GM12878 (cell line): ENCODE measurements around the gene METTL8. TPM values are rescaled to one million over a fixed set of nuclear protein-coding genes. Genes with fewer than 3 reads are reported as not detected.

Source experiments
- ATAC-seq: fragments of 200-7000 bp; cut with Tn5 transposase; 3 replicates; pipeline ENCODE4 v1.9.1; 2020; ENCODE audit warnings: mild to moderate bottlenecking, moderate library complexity
- BruUV-seq: library from RNA; stranded (reverse); fragments of 400-500 nt; replicated peaks from 2 replicates; lab custom pipeline; 2021; lab: Mats Ljungman, UMichigan
- CTCF ChIA-PET: fragments of 300-600 bp; sonication (Branson Sonifier 250); formaldehyde crosslinking; extraction: SDS; loops from one replicate; lab custom pipeline; 2021; ENCODE audit warnings: inconsistent platforms; lab: Yijun Ruan, JAX
- POLR2A ChIA-PET: fragments of 350-600 bp; formaldehyde crosslinking; extraction: SDS; loops from one replicate; lab custom pipeline; 2021; ENCODE audit warnings: inconsistent platforms; lab: Charles Lee
- RAD21 ChIA-PET: fragments of 300-600 bp; sonication (Branson Sonifier 250); formaldehyde crosslinking; loops from one replicate; lab custom pipeline; 2023; ENCODE audit warnings: antibody characterized with exemption; ENCODE audit not compliant: unreplicated experiment; lab: Charles Lee
- SMC1A ChIA-PET: fragments of 300-600 bp; sonication (Branson Sonifier 250); formaldehyde crosslinking; loops from one replicate; lab custom pipeline; 2023; ENCODE audit not compliant: unreplicated experiment, uncharacterized antibody; lab: Charles Lee
- DNase-seq: peaks from one replicate; pipeline ENCODE4 v3.0.0-alpha.2; 2011; ENCODE audit warnings: low read depth, low spot score
- FAIRE-seq: peaks from 3 replicates; lab custom pipeline; 2011; peaks lifted over from hg19 to GRCh38; lab: Jason Lieb, UNC
- H2AFZ ChIP-seq: 2 replicates; pipeline ENCODE4 v1.6.0; 2011; ENCODE audit warnings: low read depth, low read length, control low read depth; ENCODE audit not compliant: control insufficient read depth
- H3K27ac ChIP-seq: 2 replicates; pipeline ENCODE4 v1.5.1; 2011; ENCODE audit warnings: control low read depth; ENCODE audit not compliant: control insufficient read depth, insufficient read depth
- H3K27me3 ChIP-seq, 2 experiments: replicated peaks in 1 of 2; 2 replicates each; pipeline versions ENCODE4 v1.6.0 to v1.6.1; 2011; ENCODE audit warnings: low read length in 1 of 2; ENCODE audit not compliant: control insufficient read depth in 2 of 2, insufficient read depth in 2 of 2
- H3K36me3 ChIP-seq, 2 experiments: 2 replicates each; pipeline ENCODE4 v1.5.1; 2011; ENCODE audit warnings: low read length in 1 of 2; ENCODE audit not compliant: control insufficient read depth in 2 of 2, insufficient read depth in 2 of 2
- H3K4me1 ChIP-seq: 2 replicates; pipeline ENCODE4 v1.6.1; 2011; ENCODE audit warnings: mild to moderate bottlenecking, low read length, moderate library complexity, mixed read lengths; ENCODE audit not compliant: control insufficient read depth, insufficient read depth
- H3K4me2 ChIP-seq: 2 replicates; pipeline ENCODE4 v1.6.0; 2011; ENCODE audit warnings: control low read depth; ENCODE audit not compliant: control insufficient read depth, insufficient read depth
- H3K4me3 ChIP-seq: fragments of 200-600 bp; sonication (generic); 2 replicates; pipeline ENCODE4 v1.5.1; 2016
- H3K79me2 ChIP-seq: 2 replicates; pipeline ENCODE4 v1.6.0; 2011; ENCODE audit warnings: low read length; ENCODE audit not compliant: control insufficient read depth, insufficient read depth
- H3K9ac ChIP-seq: 2 replicates; pipeline ENCODE4 v1.8.0; 2011; ENCODE audit warnings: low read length, control low read depth, mixed read lengths; ENCODE audit not compliant: control insufficient read depth, insufficient read depth
- H3K9me3 ChIP-seq: replicated peaks from 3 replicates; pipeline ENCODE4 v1.5.1; 2011; ENCODE audit warnings: mild to moderate bottlenecking, low read length; ENCODE audit not compliant: control insufficient read depth, insufficient read depth
- H4K20me1 ChIP-seq: 2 replicates; pipeline ENCODE4 v1.6.0; 2011; ENCODE audit not compliant: control insufficient read depth, insufficient read depth
- BHLHE40 ChIP-seq, 2 experiments: fragments of 450-650 bp in 1 of 2; IDR thresholded peaks; 2 replicates each; pipeline ENCODE4 v1.6.1; 2011 to 2017; ENCODE audit warnings: low read depth in 2 of 2, borderline replicate concordance in 1 of 2, improper control_type of control experiment in 1 of 2, low read length in 1 of 2, mild to moderate bottlenecking in 1 of 2
- BRCA1 ChIP-seq: IDR thresholded peaks from 2 replicates; pipeline ENCODE4 v1.6.1; 2011; ENCODE audit warnings: low read depth, low read length, improper control_type of control experiment
- CBX5 ChIP-seq: sonication (generic); IDR thresholded peaks from 2 replicates; pipeline ENCODE4 v1.6.1; 2016; ENCODE audit warnings: low read depth, moderate library complexity, mild to moderate bottlenecking, inconsistent platforms
- FOXK2 ChIP-seq: fragments of 450-650 bp; IDR thresholded peaks from 2 replicates; pipeline ENCODE4 v1.6.1; 2017; ENCODE audit warnings: mild to moderate bottlenecking, moderate library complexity
- HDGF ChIP-seq: fragments of 450-650 bp; IDR thresholded peaks from 2 replicates; pipeline ENCODE4 v1.6.1; 2016; ENCODE audit warnings: antibody characterized with exemption
- MYC ChIP-seq: IDR thresholded peaks from 2 replicates; pipeline ENCODE4 v1.6.1; 2011; ENCODE audit warnings: mild to moderate bottlenecking, low read length, moderate library complexity, inconsistent platforms; ENCODE audit not compliant: insufficient read depth, insufficient replicate concordance, insufficient read length, severe bottlenecking
- YBX1 ChIP-seq: fragments of 450-650 bp; IDR thresholded peaks from 2 replicates; pipeline ENCODE4 v1.6.1; 2016; ENCODE audit warnings: antibody characterized with exemption
- YY1 ChIP-seq: IDR thresholded peaks from 2 replicates; pipeline ENCODE4 v1.6.1; 2011; ENCODE audit warnings: low read depth, mild to moderate bottlenecking, low read length
- WGBS: methylation state at CpG from one replicate; pipeline ENCODE4 v1.1.6; 2016; ENCODE audit warnings: low lambda C conversion rate; ENCODE audit not compliant: insufficient replicate concordance, insufficient coverage; ENCODE audit errors: missing lambda C conversion rate; 5-methylcytosine and 5-hydroxymethylcytosine counted together
- in situ Hi-C: fragments of 300-500 bp; cut with MboI; formaldehyde crosslinking; loops from 9 replicates; pipeline ENCODE4 v1.14.3; 2018; ENCODE audit warnings: mixed read lengths
- intact Hi-C: fragments of 100-400 bp; cut with micrococcal nuclease; formaldehyde crosslinking; loops from one replicate; pipeline ENCODE4 v1.14.2; 2022; ENCODE audit not compliant: unreplicated experiment
- polyA plus RNA-seq, 11 experiments: library from polyadenylated mRNA; depleted of rRNA in 4 of 11; unstranded in 6 of 11; stranded (reverse) in 5 of 11; fragments of >200 nt; fragmentation: Nextera tagmentation in 4 of 11; fragmentation: Illumina TruSeq in 1 of 11; extraction: Ambion mirVana in 4 of 11; extraction: Trizol in 1 of 11; gene quantifications; 1 replicate in 1 of 11; 2 replicates in 10 of 11; pipeline versions ENCODE4 v1.2.1 to v1.2.3, GENCODE V29; 2011 to 2016; ENCODE audit warnings: inconsistent platforms in 2 of 11, missing spikeins in 2 of 11, low read depth in 1 of 11
- total RNA-seq, 4 experiments: library from RNA; depleted of rRNA in 3 of 4; stranded (reverse); fragments of >200 nt in 3 of 4; fragmentation: Illumina TruSeq in 1 of 4; extraction: Trizol in 1 of 4; gene quantifications; 2 replicates each; pipeline versions ENCODE4 v1.2.1 to v1.2.3, GENCODE V29; 2013 to 2021
- TF ChIP-seq, protein P1 (sequence below): fragments of 450-650 bp; IDR thresholded peaks from 2 replicates; pipeline ENCODE4 v1.6.1; 2017; ENCODE audit warnings: borderline replicate concordance
- TF ChIP-seq, protein P2 (sequence below): fragments of 150-350 bp; IDR thresholded peaks from 2 replicates; pipeline ENCODE4 v1.6.1; 2014; ENCODE audit warnings: mild to moderate bottlenecking, low read depth, low read length
- TF ChIP-seq, protein P3 (sequence below): IDR thresholded peaks from 2 replicates; pipeline ENCODE4 v1.6.1; 2012; ENCODE audit warnings: low read length, inconsistent platforms

Gene METTL8
- total and polyA plus RNA-seq, 10 of the 15 experiments (the other 5 are each of a cell fraction or from before 2014, with no cell fraction given) = 30.8 to 96.3 (median 51.5) TPM

DNA sequence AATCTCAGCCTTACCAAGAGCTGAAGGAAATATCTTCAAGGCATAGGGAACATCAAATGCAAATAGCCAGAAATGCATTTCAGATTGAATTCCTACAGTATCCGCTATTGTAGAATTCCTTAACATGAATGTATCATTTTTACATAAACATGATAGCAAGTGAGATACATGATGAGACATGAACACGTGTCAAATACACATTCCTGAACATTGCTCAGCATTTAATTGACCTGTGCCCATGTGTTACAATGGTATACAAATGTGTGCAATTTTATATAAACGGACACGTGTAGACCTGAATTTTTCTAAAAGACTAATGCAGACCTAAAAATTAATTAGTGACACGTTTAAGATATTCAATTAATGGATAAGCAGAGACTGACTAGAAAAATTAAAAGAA is 140.1 kb downstream of the METTL8 start:
- no peak overlapping the region for H3K27ac ChIP-seq
- no peaks in the 10 kb centered on the region for H3K27me3 ChIP-seq
- no peaks in the 10 kb centered on the region for H3K4me1 ChIP-seq
- WGBS = 74% methylated on average over 5 of the region's 5 CpGs
- H3K9me3 ChIP-seq = no peaks in the 10 kb centered on the region
- H3K4me3 ChIP-seq = no peak overlapping the region
- no peaks in the 10 kb centered on the region for H3K79me2 ChIP-seq
- SMC1A ChIA-PET = no interaction called here
- no peak for ATAC-seq
- in situ Hi-C loops = no loop called here
- POLR2A ChIA-PET = interaction anchor here (0.6 kb wide), 2 partner anchors 12 to 394 kb away, joined by 4 read pairs; partner anchors contain the start of gene DYNC1I2
- no peak for DNase-seq
- TF ChIP-seq YBX1 = no peak
- TF ChIP-seq YY1 = no peak
- TF ChIP-seq FOXK2 = no peak
- no peak for TF ChIP-seq BHLHE40 (IDR thresholded peaks at IDR 0.05; ENCODE audit: borderline replicate concordance in 1 of 2, low read depth in 2 of 2, low read length in 1 of 2)
- TF ChIP-seq, protein P1, sequence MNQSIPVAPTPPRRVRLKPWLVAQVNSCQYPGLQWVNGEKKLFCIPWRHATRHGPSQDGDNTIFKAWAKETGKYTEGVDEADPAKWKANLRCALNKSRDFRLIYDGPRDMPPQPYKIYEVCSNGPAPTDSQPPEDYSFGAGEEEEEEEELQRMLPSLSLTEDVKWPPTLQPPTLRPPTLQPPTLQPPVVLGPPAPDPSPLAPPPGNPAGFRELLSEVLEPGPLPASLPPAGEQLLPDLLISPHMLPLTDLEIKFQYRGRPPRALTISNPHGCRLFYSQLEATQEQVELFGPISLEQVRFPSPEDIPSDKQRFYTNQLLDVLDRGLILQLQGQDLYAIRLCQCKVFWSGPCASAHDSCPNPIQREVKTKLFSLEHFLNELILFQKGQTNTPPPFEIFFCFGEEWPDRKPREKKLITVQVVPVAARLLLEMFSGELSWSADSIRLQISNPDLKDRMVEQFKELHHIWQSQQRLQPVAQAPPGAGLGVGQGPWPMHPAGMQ = no peak
- TF ChIP-seq CBX5 = no peak
- no peak for TF ChIP-seq MYC
- TF ChIP-seq, protein P2, sequence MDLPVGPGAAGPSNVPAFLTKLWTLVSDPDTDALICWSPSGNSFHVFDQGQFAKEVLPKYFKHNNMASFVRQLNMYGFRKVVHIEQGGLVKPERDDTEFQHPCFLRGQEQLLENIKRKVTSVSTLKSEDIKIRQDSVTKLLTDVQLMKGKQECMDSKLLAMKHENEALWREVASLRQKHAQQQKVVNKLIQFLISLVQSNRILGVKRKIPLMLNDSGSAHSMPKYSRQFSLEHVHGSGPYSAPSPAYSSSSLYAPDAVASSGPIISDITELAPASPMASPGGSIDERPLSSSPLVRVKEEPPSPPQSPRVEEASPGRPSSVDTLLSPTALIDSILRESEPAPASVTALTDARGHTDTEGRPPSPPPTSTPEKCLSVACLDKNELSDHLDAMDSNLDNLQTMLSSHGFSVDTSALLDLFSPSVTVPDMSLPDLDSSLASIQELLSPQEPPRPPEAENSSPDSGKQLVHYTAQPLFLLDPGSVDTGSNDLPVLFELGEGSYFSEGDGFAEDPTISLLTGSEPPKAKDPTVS = no peak
- no peak for TF ChIP-seq HDGF
- TF ChIP-seq BRCA1 = no peak
- TF ChIP-seq, protein P3, sequence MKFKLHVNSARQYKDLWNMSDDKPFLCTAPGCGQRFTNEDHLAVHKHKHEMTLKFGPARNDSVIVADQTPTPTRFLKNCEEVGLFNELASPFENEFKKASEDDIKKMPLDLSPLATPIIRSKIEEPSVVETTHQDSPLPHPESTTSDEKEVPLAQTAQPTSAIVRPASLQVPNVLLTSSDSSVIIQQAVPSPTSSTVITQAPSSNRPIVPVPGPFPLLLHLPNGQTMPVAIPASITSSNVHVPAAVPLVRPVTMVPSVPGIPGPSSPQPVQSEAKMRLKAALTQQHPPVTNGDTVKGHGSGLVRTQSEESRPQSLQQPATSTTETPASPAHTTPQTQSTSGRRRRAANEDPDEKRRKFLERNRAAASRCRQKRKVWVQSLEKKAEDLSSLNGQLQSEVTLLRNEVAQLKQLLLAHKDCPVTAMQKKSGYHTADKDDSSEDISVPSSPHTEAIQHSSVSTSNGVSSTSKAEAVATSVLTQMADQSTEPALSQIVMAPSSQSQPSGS = no peak
- BruUV-seq = no TSS peak
- no peaks in the 10 kb centered on the region for H4K20me1 ChIP-seq
- H2AFZ ChIP-seq = no peak overlapping the region
- CTCF ChIA-PET = interaction anchor here (1.0 to 1.4 kb wide), 2 partner anchors 9 to 42 kb away, joined by 3 to 4 read pairs; no protein-coding TSS in a partner anchor
- intact Hi-C loops = no loop called here
- no peak overlapping the region for H3K4me2 ChIP-seq
- RAD21 ChIA-PET = interaction anchor here (1.1 kb wide), 1 partner anchor 132 kb away, joined by 5 read pairs; no protein-coding TSS in a partner anchor
- no peak overlapping the region for H3K9ac ChIP-seq
- no peaks in the 10 kb centered on the region for H3K36me3 ChIP-seq
- FAIRE-seq = no peak
